Myometrial cell (primary cell): ENCODE data around the gene CRYGS. TPM values are rescaled to one million over a fixed set of nuclear protein-coding genes. Genes with fewer than 3 reads are reported as not detected.

Experiments used
- total RNA-seq: library from RNA; depleted of rRNA; stranded (reverse); fragments of >200 nt; gene quantifications from 2 replicates; pipeline ENCODE4 v1.2.3, GENCODE V29; 2015

CRYGS gene
- total RNA-seq: not detected in 2 replicates

GRCh38 chr3:186544281-186544680 is at the start of gene CRYGS:
Gene CRYGS, minus strand, starts transcription at chr3:186544380. Its CDS starts 54 bp downstream, at chr3:186544326.

GRCh38 chr3:186570096-186570940 is 26.1 kb upstream of the CRYGS start, which contains the start of gene DNAJB11:
Gene DNAJB11, plus strand, starts transcription at chr3:186570720. Its CDS starts 178 bp downstream, at chr3:186570898.

GRCh38 chr3:186567072-186567921 is 23.1 kb upstream of the CRYGS start, which contains the start of gene TBCCD1:
Gene TBCCD1, minus strand, starts transcription at chr3:186567339. Its CDS starts 3,010 bp downstream, at chr3:186564329.

Other genes with a start within 250 kb of the CRYGS start
- under 0.01 and 1.1 TPM in 2 replicates for gene DGKG, start 182.1 kb downstream of the CRYGS start, total RNA-seq
- 8.4 and 9.0 TPM in 2 replicates for gene TBCCD1, start 23.0 kb upstream of the CRYGS start, total RNA-seq
- gene DNAJB11, start 26.3 kb upstream of the CRYGS start, total RNA-seq: 50.7 and 67.5 TPM in 2 replicates
- not detected in 2 replicates for gene AHSG, start 68.7 kb upstream of the CRYGS start, total RNA-seq
- gene FETUB, start 96.0 kb upstream of the CRYGS start, total RNA-seq: not detected in 2 replicates
- not detected in 2 replicates for gene HRG, start 121.6 kb upstream of the CRYGS start, total RNA-seq
- not detected in 2 replicates for gene KNG1, start 173.0 kb upstream of the CRYGS start, total RNA-seq
- 225 and 273 TPM in 2 replicates for gene EIF4A2, start 239.2 kb upstream of the CRYGS start, total RNA-seq